PFSK-1 (cell line): ENCODE results near the gene RPTOR.

Experiments used
- FOXP2 ChIP-seq: optimal IDR thresholded peaks from 2 replicates; pipeline ENCODE3; 2011; ENCODE audit warnings: borderline replicate concordance, control low read depth, inconsistent platforms; ENCODE audit not compliant: insufficient read depth; ENCODE audit errors: extremely low read length, extremely low read depth
- POLR2AphosphoS5 ChIP-seq: IDR thresholded peaks from 2 replicates; pipeline ENCODE4 v1.6.1; 2012; ENCODE audit warnings: low read depth, mild to moderate bottlenecking, control low read depth, low read length, moderate library complexity
- REST ChIP-seq, 2 experiments: IDR thresholded peaks; 2 replicates each; pipeline versions ENCODE4 v1.6.1 to v1.8.0; 2011 to 2012; ENCODE audit warnings: low read depth in 2 of 2, low read length in 2 of 2, control low read depth in 1 of 2, inconsistent platforms in 1 of 2, mild to moderate bottlenecking in 1 of 2, moderate library complexity in 1 of 2; ENCODE audit not compliant: insufficient read depth in 1 of 2
- SIN3A ChIP-seq: IDR thresholded peaks from 2 replicates; pipeline ENCODE4 v1.6.1; 2012; ENCODE audit warnings: mild to moderate bottlenecking, low read length, moderate library complexity, borderline replicate concordance; ENCODE audit not compliant: insufficient read depth
- TAF1 ChIP-seq: IDR thresholded peaks from 2 replicates; pipeline ENCODE4 v1.6.1; 2012; ENCODE audit warnings: low read length, control low read depth, borderline replicate concordance; ENCODE audit not compliant: insufficient read depth

The RPTOR gene

DNA sequence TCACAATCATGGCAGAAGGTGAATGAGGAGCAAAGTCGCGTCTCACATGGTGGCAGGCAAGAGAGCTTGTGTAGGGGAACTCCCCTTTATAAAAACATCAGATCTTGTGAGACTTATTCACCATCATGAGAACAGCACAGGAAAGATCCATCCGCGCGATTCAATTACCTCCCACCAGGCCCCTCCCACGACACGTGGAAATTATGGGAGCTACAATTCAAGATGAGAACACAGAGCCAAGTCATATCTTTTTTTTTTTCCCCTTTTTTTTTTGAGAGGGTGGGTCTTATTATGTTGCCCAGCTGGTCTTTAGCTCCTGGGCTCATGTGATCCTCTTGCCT, 60.0 kb downstream of the RPTOR start:
- TF ChIP-seq FOXP2 (no peak), TAF1 (no peak), SIN3A (no peak), POLR2AphosphoS5 (no peak), REST (IDR thresholded peaks at IDR 0.05; ENCODE audit: insufficient read depth in 1 of 2, low read depth in 2 of 2, low read length in 2 of 2) (no peak)

GRCh38 chr17:80605326-80606066, 60.9 kb downstream of the RPTOR start:
- TF ChIP-seq REST (IDR thresholded peaks at IDR 0.05; ENCODE audit: insufficient read depth in 1 of 2, low read depth in 2 of 2, low read length in 2 of 2) (no peak), FOXP2 (no peak), TAF1 (no peak), POLR2AphosphoS5 (no peak), SIN3A (no peak)

DNA sequence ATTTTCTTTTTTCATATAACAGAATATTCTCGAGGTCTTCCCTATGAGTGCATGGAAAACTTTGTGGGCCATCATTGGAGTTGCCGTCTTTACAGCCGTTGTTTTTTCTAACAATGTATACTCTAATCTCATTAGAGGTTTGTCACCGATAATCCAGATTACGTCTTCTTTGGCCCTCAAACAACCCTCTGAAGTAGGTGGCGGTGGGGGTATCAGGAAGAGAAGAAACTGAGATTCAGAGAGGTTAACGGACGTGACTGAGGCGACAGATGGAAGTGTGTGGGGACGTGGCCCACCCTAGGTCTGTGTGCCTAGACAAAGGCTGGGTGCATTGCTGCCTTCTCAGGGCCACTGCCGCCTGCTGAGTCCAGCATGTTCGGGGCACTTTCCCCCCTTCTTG, 63.7 kb downstream of the RPTOR start:
- TF ChIP-seq SIN3A (no peak), FOXP2 (no peak), REST (IDR thresholded peaks at IDR 0.05; ENCODE audit: insufficient read depth in 1 of 2, low read depth in 2 of 2, low read length in 2 of 2) (no peak), POLR2AphosphoS5 (no peak), TAF1 (no peak)

DNA sequence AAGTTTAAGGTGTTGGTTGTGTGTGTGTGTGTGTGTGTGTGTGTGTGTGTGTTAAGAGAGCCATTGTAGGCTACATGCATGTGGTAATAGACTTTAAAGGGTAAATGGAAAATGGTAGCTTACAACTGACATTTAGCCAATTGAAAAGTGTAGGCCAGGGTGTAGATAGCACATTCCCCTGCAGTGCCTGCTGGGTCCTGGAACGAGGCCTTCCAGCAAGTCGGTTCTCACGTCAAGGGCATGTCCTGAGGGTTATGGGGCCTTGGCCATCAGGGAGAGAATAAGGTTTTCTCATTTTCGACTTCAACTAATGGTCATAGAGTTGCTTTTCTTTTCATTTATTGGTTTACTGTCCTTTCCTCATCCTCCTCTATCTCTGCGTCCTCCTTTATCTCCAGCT, 65.1 kb downstream of the RPTOR start:
- TF ChIP-seq POLR2AphosphoS5 (no peak), TAF1 (no peak), FOXP2 (no peak), REST (IDR thresholded peaks at IDR 0.05; ENCODE audit: insufficient read depth in 1 of 2, low read depth in 2 of 2, low read length in 2 of 2) (no peak), SIN3A (no peak)

GRCh38 chr17:80611816-80612215, 67.2 kb downstream of the RPTOR start:
- TF ChIP-seq REST (IDR thresholded peaks at IDR 0.05; ENCODE audit: insufficient read depth in 1 of 2, low read depth in 2 of 2, low read length in 2 of 2): no peak
- TF ChIP-seq TAF1: no peak
- TF ChIP-seq SIN3A: no peak
- no peak for TF ChIP-seq FOXP2
